Measurements from ENCODE around the gene FKBP9. TPM values are rescaled to one million over a fixed set of nuclear protein-coding genes. Genes with fewer than 3 reads are reported as not detected.

The FKBP9 gene
- total RNA-seq, 1 donor from 2014 or later, result 113 TPM

DNA sequence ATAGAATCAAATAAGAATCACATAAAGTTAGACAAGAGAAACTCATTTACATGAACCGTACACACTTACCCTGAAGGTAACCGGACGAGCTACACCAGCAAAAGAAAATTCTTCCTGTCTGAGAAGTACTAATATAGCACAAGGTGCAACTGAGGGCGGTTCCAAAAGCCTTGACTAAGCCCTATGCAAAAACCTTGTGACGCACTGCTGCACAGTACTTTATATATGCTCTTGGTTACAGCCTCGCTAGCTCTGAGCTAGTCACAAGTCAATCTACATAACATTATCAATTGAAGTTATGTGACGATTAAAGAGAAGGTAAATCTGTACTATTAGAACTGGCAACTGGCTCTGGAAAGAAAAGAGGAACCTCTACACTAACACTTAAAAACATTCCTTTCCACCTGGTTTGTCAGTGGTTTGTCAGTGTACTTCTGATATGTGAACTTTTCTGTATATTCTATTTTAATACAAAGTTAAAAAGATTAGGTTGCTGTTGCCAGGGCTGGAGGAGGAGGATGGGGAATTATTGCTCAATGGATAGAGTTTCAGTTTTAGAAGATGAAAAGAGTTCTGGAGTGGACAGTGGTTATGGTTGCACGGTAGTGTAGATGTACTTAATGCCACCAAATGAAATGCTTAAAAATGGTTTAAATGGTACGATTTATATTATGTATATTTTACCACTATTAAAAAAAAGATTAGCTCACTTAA lies 83.7 kb downstream of the FKBP9 start:
- Histone ChIP-seq H3K4me1 (peaks cover 24% of the 10 kb centered on the region), H3K9me3 (no peaks in the 10 kb centered on the region), H3K27me3 (no peaks in the 10 kb centered on the region), H3K27ac (peak overlapping the region; percentile 77), H3K4me3 (peak overlapping the region; percentile 38), H3K36me3 (no peaks in the 10 kb centered on the region)
- ATAC-seq, result peak; percentile 95
- TF ChIP-seq, protein P1, sequence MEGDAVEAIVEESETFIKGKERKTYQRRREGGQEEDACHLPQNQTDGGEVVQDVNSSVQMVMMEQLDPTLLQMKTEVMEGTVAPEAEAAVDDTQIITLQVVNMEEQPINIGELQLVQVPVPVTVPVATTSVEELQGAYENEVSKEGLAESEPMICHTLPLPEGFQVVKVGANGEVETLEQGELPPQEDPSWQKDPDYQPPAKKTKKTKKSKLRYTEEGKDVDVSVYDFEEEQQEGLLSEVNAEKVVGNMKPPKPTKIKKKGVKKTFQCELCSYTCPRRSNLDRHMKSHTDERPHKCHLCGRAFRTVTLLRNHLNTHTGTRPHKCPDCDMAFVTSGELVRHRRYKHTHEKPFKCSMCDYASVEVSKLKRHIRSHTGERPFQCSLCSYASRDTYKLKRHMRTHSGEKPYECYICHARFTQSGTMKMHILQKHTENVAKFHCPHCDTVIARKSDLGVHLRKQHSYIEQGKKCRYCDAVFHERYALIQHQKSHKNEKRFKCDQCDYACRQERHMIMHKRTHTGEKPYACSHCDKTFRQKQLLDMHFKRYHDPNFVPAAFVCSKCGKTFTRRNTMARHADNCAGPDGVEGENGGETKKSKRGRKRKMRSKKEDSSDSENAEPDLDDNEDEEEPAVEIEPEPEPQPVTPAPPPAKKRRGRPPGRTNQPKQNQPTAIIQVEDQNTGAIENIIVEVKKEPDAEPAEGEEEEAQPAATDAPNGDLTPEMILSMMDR (IDR thresholded peaks at IDR 0.05), result no peak
- intact Hi-C loops (cut with DNase I), result no loop called here
- no peak for DNase-seq

- intact Hi-C loops (cut with DNase I), result no loop called here
- peaks cover 24% of the 10 kb centered on the region for H3K4me1 ChIP-seq
Observed at GRCh38 chr7:33041631-33042428, 84.6 kb downstream of the FKBP9 start.

DNA sequence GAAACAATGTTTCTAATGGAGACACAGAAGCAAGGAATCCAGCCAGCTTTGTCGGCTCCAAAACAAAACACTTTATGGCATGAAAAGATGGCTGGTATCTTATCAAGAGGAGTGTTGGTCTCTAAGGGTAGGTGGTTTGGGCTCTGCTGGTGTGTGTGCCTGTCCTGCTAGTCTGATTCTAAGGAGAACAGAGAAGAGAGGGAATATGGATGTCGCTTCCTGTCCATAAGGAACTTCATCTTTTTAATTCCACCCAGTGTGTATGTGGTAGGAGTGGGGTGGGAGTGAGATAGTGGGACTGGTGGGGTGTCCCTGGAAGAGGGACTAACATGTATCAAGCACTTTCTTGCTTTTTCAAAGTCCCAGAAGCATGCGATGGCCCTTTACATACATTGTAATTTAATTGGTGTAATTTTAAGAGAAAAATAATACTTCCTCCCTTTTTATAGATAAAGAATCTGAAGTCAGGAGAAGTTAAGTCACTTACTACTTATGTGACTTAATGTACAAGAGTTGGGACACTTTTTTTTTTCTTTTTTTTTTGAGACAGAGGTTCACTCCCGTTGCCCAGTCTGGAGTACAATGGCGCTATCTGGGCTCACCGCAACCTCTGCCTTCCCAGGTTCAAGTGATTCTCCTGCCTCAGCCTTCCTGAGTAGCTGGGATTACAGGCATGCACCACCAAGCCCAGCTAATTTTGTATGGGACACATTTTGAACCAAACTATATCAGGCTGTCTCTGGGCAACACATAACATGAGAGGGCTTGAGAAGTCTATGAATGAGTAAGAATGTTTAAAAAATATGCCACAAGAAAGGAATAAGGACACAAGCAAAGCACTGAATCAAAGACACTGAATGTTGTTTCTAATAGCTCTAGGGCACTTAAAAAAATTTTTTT lies 86.5 kb downstream of the FKBP9 start:
- Histone ChIP-seq H3K9me3 (no peaks in the 10 kb centered on the region), H3K27ac (no peak overlapping the region), H3K27me3 (no peaks in the 10 kb centered on the region), H3K4me1 (peaks cover 16% of the 10 kb centered on the region), H3K4me3 (no peak overlapping the region), H3K36me3 (no peaks in the 10 kb centered on the region)
- DNase-seq (no peak), ATAC-seq (no peak)
- TF ChIP-seq, protein P1 (IDR thresholded peaks at IDR 0.05), result no peak
- intact Hi-C loops (cut with DNase I), result no loop called here

More at GRCh38 chr7:33041631-33042428, 84.6 kb downstream of the FKBP9 start:
- no peak for ATAC-seq
- Histone ChIP-seq H3K27ac (no peak overlapping the region), H3K27me3 (no peaks in the 10 kb centered on the region), H3K36me3 (no peaks in the 10 kb centered on the region), H3K4me3 (no peak overlapping the region), H3K9me3 (no peaks in the 10 kb centered on the region)
- DNase-seq, result no peak
- TF ChIP-seq, protein P1 (IDR thresholded peaks at IDR 0.05), result no peak

DNA sequence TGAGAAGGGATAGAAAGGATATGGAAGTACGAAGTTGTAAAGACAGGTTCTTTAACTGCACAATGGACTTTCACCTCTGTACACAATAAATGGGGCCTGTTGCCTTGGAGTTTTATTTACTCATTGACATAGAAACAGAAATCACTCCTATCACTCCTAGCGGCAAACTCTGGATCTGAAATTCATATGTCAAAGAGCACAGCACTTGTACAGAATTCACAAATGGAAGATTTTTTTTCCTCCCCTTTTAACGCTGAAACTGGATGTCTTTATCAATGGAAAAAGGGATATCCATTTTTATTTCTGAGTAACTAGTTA lies 87.1 kb downstream of the FKBP9 start:
- TF ChIP-seq, protein P1 (IDR thresholded peaks at IDR 0.05), result peak; percentile 17
- H3K27ac ChIP-seq, result no peak overlapping the region
- no peaks in the 10 kb centered on the region for H3K27me3 ChIP-seq
- intact Hi-C loops (cut with DNase I), result no loop called here
- peaks cover 15% of the 10 kb centered on the region for H3K4me1 ChIP-seq
- ATAC-seq (peak; percentile 35), DNase-seq (no peak)
- no peak overlapping the region for H3K4me3 ChIP-seq
- no peaks in the 10 kb centered on the region for H3K9me3 ChIP-seq
- no peaks in the 10 kb centered on the region for H3K36me3 ChIP-seq

- peaks cover 17% of the 10 kb centered on the region for H3K4me1 ChIP-seq
- TF ChIP-seq, protein P1 (IDR thresholded peaks at IDR 0.05), result no peak
- H3K27me3 ChIP-seq, result no peaks in the 10 kb centered on the region
- intact Hi-C loops (cut with DNase I), result no loop called here
- ATAC-seq (no peak), DNase-seq (no peak)
- H3K4me3 ChIP-seq, result no peak overlapping the region
- H3K9me3 ChIP-seq, result no peaks in the 10 kb centered on the region
- H3K36me3 ChIP-seq, result no peaks in the 10 kb centered on the region
- H3K27ac ChIP-seq, result no peak overlapping the region
Observed at GRCh38 chr7:33044986-33045385, 87.7 kb downstream of the FKBP9 start.
